CD14-positive monocyte (primary cell): ENCODE results near the gene CCDC142. TPM values are rescaled to one million over a fixed set of nuclear protein-coding genes. Genes with fewer than 3 reads are reported as not detected.
A peak's percentile ranks its signal among the peaks of the same experiment; 100 is the strongest.
"Not testable (repeated sequence)": the region's sequence is repeated elsewhere in the genome, so short reads cannot be mapped to it uniquely, and the experiment has no call there.

Experiments
- DNase-seq, 3 donors: peaks; one replicate each; pipeline ENCODE4 v3.0.0-alpha.2; 2011 to 2022
- H2AFZ ChIP-seq: 2 replicates; pipeline ENCODE4 v1.6.0; 2012; ENCODE audit warnings: mild to moderate bottlenecking, low read depth, low read length, inconsistent platforms; ENCODE audit not compliant: insufficient read depth, poor library complexity, severe bottlenecking
- H3K27ac ChIP-seq, 2 donors: 1 replicate in 1 of 2; 2 replicates in 1 of 2; pipeline ENCODE4 v1.5.1; 2012 to 2013; ENCODE audit warnings: low read length in 2 of 2, control low read depth in 1 of 2, inconsistent platforms in 1 of 2, low read depth in 1 of 2, mild to moderate bottlenecking in 1 of 2
- H3K27me3 ChIP-seq, 2 donors: one replicate each; pipeline versions ENCODE4 v1.6.0 to v1.6.1; 2011 to 2013; ENCODE audit warnings: low read length in 2 of 2; ENCODE audit not compliant: control insufficient read depth in 2 of 2, insufficient read depth in 2 of 2
- H3K36me3 ChIP-seq, 2 donors: replicated peaks in 1 of 2; 1 replicate in 1 of 2; 2 replicates in 1 of 2; pipeline versions ENCODE4 v1.5.1 to v1.6.1; 2012 to 2013; ENCODE audit warnings: low read length in 2 of 2, control low read depth in 1 of 2, inconsistent platforms in 1 of 2, mild to moderate bottlenecking in 1 of 2; ENCODE audit not compliant: insufficient read depth in 2 of 2, control insufficient read depth in 1 of 2
- H3K4me1 ChIP-seq, 2 donors: 1 replicate in 1 of 2; 2 replicates in 1 of 2; pipeline versions ENCODE4 v1.5.1 to v1.6.1; 2012 to 2013; ENCODE audit warnings: low read length in 2 of 2, control low read depth in 1 of 2, inconsistent platforms in 1 of 2, mild to moderate bottlenecking in 1 of 2, moderate library complexity in 1 of 2; ENCODE audit not compliant: insufficient read depth in 2 of 2, control insufficient read depth in 1 of 2
- H3K4me2 ChIP-seq: replicated peaks from 2 replicates; pipeline ENCODE3; 2012; ENCODE audit warnings: low read length, moderate library complexity, mild to moderate bottlenecking; ENCODE audit not compliant: poor library complexity, severe bottlenecking; ENCODE audit errors: extremely low read depth
- H3K4me3 ChIP-seq, 3 experiments: fragments of 200-600 bp in 1 of 3; sonication (generic) in 1 of 3; replicated peaks in 1 of 3; 1 replicate in 2 of 3; 2 replicates in 1 of 3; pipeline ENCODE4 v1.5.1; 2011 to 2013; ENCODE audit warnings: low read length in 3 of 3, mild to moderate bottlenecking in 3 of 3, control low read depth in 2 of 3, low read depth in 2 of 3, inconsistent platforms in 1 of 3, moderate library complexity in 1 of 3
- H3K79me2 ChIP-seq: 2 replicates; pipeline ENCODE4 v1.6.0; 2012; ENCODE audit warnings: mild to moderate bottlenecking, control low read depth, inconsistent platforms, low read length, moderate library complexity; ENCODE audit not compliant: insufficient read depth
- H3K9ac ChIP-seq: 2 replicates; pipeline ENCODE4 v1.6.0; 2017; ENCODE audit warnings: low read length, mild to moderate bottlenecking; ENCODE audit not compliant: insufficient read depth, poor library complexity, severe bottlenecking
- H3K9me3 ChIP-seq, 2 donors: replicated peaks in 1 of 2; 1 replicate in 1 of 2; 2 replicates in 1 of 2; pipeline versions ENCODE4 v1.5.1 to v1.6.1; 2012 to 2013; ENCODE audit warnings: low read length in 2 of 2, control low read depth in 1 of 2; ENCODE audit not compliant: control insufficient read depth in 1 of 2, insufficient read depth in 1 of 2
- H4K20me1 ChIP-seq: 2 replicates; pipeline ENCODE4 v1.6.0; 2012; ENCODE audit warnings: mild to moderate bottlenecking, low read length, control low read depth, moderate library complexity; ENCODE audit not compliant: insufficient read depth
- H3K27ac Mint-ChIP-seq, 7 donors: one replicate each; pipeline ENCODE4 v1.8.0; 2020; ENCODE audit warnings: mild to moderate bottlenecking in 7 of 7, mixed read lengths in 7 of 7, moderate library complexity in 6 of 7, inconsistent platforms in 2 of 7
- H3K27me3 Mint-ChIP-seq, 3 donors: one replicate each; pipeline ENCODE4 v1.8.0; 2021 to 2022; ENCODE audit warnings: low read depth in 3 of 3, mild to moderate bottlenecking in 3 of 3, mixed read lengths in 3 of 3, moderate library complexity in 3 of 3, inconsistent platforms in 1 of 3
- H3K36me3 Mint-ChIP-seq, 2 donors: one replicate each; pipeline ENCODE4 v1.8.0; 2020; ENCODE audit warnings: mixed read lengths in 2 of 2, inconsistent platforms in 1 of 2, mild to moderate bottlenecking in 1 of 2
- H3K4me1 Mint-ChIP-seq: one replicate; pipeline ENCODE4 v1.8.0; 2020; ENCODE audit warnings: mild to moderate bottlenecking, mixed read lengths
- H3K4me3 Mint-ChIP-seq, 2 donors: one replicate each; pipeline ENCODE4 v1.8.0; 2020; ENCODE audit warnings: mild to moderate bottlenecking in 2 of 2, mixed read lengths in 2 of 2, moderate library complexity in 1 of 2
- H3K9me3 Mint-ChIP-seq, 7 donors: one replicate each; pipeline ENCODE4 v1.8.0; 2020 to 2022; ENCODE audit warnings: mixed read lengths in 7 of 7, mild to moderate bottlenecking in 6 of 7, moderate library complexity in 6 of 7, inconsistent platforms in 2 of 7
- CTCF ChIP-seq: fragments of 200-600 bp; IDR thresholded peaks from one replicate; pipeline ENCODE4 v1.8.0; 2022; ENCODE audit warnings: antibody characterized with exemption, mild to moderate bottlenecking
- WGBS: methylation state at CpG from one replicate; pipeline ENCODE4 v1.1.5; 2013; ENCODE audit warnings: missing lambda C conversion rate; ENCODE audit not compliant: insufficient coverage; 5-methylcytosine and 5-hydroxymethylcytosine counted together
- intact Hi-C, 2 donors: fragments of 100-400 bp; cut with micrococcal nuclease; formaldehyde crosslinking; loops; one replicate each; pipeline versions ENCODE4 v1.15.0 to v1.15.1; 2023
- polyA plus RNA-seq, 3 donors: library from polyadenylated mRNA; depleted of rRNA in 1 of 3; unstranded in 2 of 3; stranded (reverse) in 1 of 3; fragments of 300-500 nt in 2 of 3; fragments of >200 nt in 1 of 3; fragmentation: Illumina TruSeq in 2 of 3; gene quantifications; 1 replicate in 2 of 3; 2 replicates in 1 of 3; pipeline ENCODE4 v1.2.3, GENCODE V29; 2012 to 2021

CCDC142 gene
- polyA plus RNA-seq, 3 donors: 2.2 to 15.8 (median 3.7) TPM

GRCh38 chr2:74459503-74460118 is 23.2 kb downstream of the CCDC142 start:
- H3K9ac ChIP-seq, H3K9me3 ChIP-seq, H3K27me3 ChIP-seq, H3K4me2 ChIP-seq, H3K27me3 Mint-ChIP-seq, H3K27ac ChIP-seq, H3K9me3 Mint-ChIP-seq, DNase-seq, H4K20me1 ChIP-seq, H2AFZ ChIP-seq: not testable (repeated sequence)
- WGBS: 90% methylated on average over 13 of the region's 13 CpGs
- Histone ChIP-seq H3K4me1 (peaks cover 37 to 45% of the 10 kb centered on the region in 2 donors), H3K4me3 (peak overlapping the region in 1 of 3 experiments; percentile 90), H3K79me2 (peaks cover 28% of the 10 kb centered on the region), H3K36me3 (peaks cover 19 to 24% of the 10 kb centered on the region in 2 donors)
- Mint-ChIP-seq H3K4me1 (peaks cover 52% of the 10 kb centered on the region), H3K27ac (peak overlapping the region in 3 of 7 donors; percentile 66 to 76 (median 76)), H3K4me3 (peak overlapping the region; percentile 28 to 94), H3K36me3 (peaks cover 25 to 34% of the 10 kb centered on the region in 2 donors)
- intact Hi-C loops: loop anchor here (5.0 kb wide), 1 partner anchor 68 kb away; the partner anchor contains the start of genes AUP1 (in 2 of the 2), DQX1 (in 2 of the 2) and HTRA2 (in 2 of the 2)

GRCh38 chr2:74458938-74459363 is 23.8 kb downstream of the CCDC142 start:
- peaks cover 21% of the 10 kb centered on the region for H3K79me2 ChIP-seq
- H3K4me1 ChIP-seq: peaks cover 35 to 42% of the 10 kb centered on the region in 2 donors
- H3K4me2 ChIP-seq: peak overlapping the region; percentile 100
- H3K9me3 ChIP-seq: no peaks in the 10 kb centered on the region
- H3K27me3 ChIP-seq: no peaks in the 10 kb centered on the region
- TF ChIP-seq CTCF: no peak
- peak overlapping the region; percentile 83 for H2AFZ ChIP-seq
- H4K20me1 ChIP-seq: no peaks in the 10 kb centered on the region
- H3K9ac ChIP-seq: peak overlapping the region; percentile 67
- no CpG with 5 or more reads among the region's 10 CpGs for WGBS
- peak overlapping the region; percentile 81 for H3K27ac ChIP-seq
- Mint-ChIP-seq H3K4me1 (peaks cover 49% of the 10 kb centered on the region), H3K4me3 (peak overlapping the region; percentile 92 to 94), H3K27ac (peak overlapping the region; percentile 66 to 96 (median 93)), H3K27me3 (peaks cover 0 to 2% (median 0%) of the 10 kb centered on the region in 3 donors), H3K9me3 (peaks cover 0 to 3% (median 0%) of the 10 kb centered on the region in 7 donors), H3K36me3 (peaks cover 25 to 34% of the 10 kb centered on the region in 2 donors)
- intact Hi-C loops: loop anchor here (5.0 kb wide), 1 partner anchor 68 kb away; the partner anchor contains the start of genes AUP1 (in 2 of the 2), DQX1 (in 2 of the 2) and HTRA2 (in 2 of the 2)
- peak overlapping the region; percentile 74 to 90 (median 80) for H3K4me3 ChIP-seq
- peaks cover 19 to 24% of the 10 kb centered on the region in 2 donors for H3K36me3 ChIP-seq
- DNase-seq: no peak
